ENCODE results near the gene KLHL5.
A peak's percentile ranks its signal among the peaks of the same experiment; 100 is the strongest.
"Not testable (repeated sequence)": the region's sequence is repeated elsewhere in the genome, so short reads cannot be mapped to it uniquely, and the experiment has no call there.

Gene KLHL5

GRCh38 chr4:39062094-39062769, at the start of gene KLHL5:
Gene KLHL5 (plus strand): TSS chr4:39062232. CDS start chr4:39062653, 421 bp downstream.
- no peak for DNase-seq

GRCh38 chr4:39014028-39014427, 48.0 kb upstream of the KLHL5 start:
- no peak for DNase-seq

GRCh38 chr4:39020130-39020529, 41.9 kb upstream of the KLHL5 start:
- DNase-seq, result no peak

GRCh38 chr4:39021631-39022030, 40.4 kb upstream of the KLHL5 start:
- DNase-seq, result no peak

- DNase-seq, result no peak
These were observed 39.8 kb upstream of the KLHL5 start for GRCh38 chr4:39022241-39022640.

GRCh38 chr4:39023059-39023458, 39.0 kb upstream of the KLHL5 start:
- DNase-seq, result no peak

GRCh38 chr4:39024311-39024865, 37.6 kb upstream of the KLHL5 start:
- DNase-seq, result no peak

GRCh38 chr4:39025552-39026085, 36.4 kb upstream of the KLHL5 start:
- DNase-seq, result no peak

GRCh38 chr4:39026096-39026495, 35.9 kb upstream of the KLHL5 start:
- DNase-seq, result no peak

- no peak for DNase-seq
These were observed 32.0 kb upstream of the KLHL5 start for GRCh38 chr4:39029752-39030694.

GRCh38 chr4:39030725-39031124, 31.3 kb upstream of the KLHL5 start:
- no peak for DNase-seq

GRCh38 chr4:39031590-39032020, 30.4 kb upstream of the KLHL5 start:
- not testable (repeated sequence) for DNase-seq

GRCh38 chr4:39032218-39033085, 29.6 kb upstream of the KLHL5 start, which contains the start of gene TMEM156:
Gene TMEM156 (minus strand): TSS chr4:39032409. CDS start chr4:39032313, 96 bp downstream.
- no peak for DNase-seq

- no peak for DNase-seq
These were observed 25.9 kb upstream of the KLHL5 start for GRCh38 chr4:39036172-39036571.

GRCh38 chr4:39037491-39037825, 24.6 kb upstream of the KLHL5 start:
- no peak for DNase-seq

- DNase-seq, result no peak
These were observed 24.1 kb upstream of the KLHL5 start for GRCh38 chr4:39037941-39038340.

GRCh38 chr4:39039108-39039507, 22.9 kb upstream of the KLHL5 start:
- no peak for DNase-seq

GRCh38 chr4:39042366-39042765, 19.7 kb upstream of the KLHL5 start:
- DNase-seq, result no peak

- no peak for DNase-seq
These were observed 18.8 kb upstream of the KLHL5 start for GRCh38 chr4:39043058-39043860.

GRCh38 chr4:39043861-39044363, 18.1 kb upstream of the KLHL5 start:
- no peak for DNase-seq

GRCh38 chr4:39044364-39044955, 17.6 kb upstream of the KLHL5 start:
- DNase-seq, result peak in 1 of 2 experiments; percentile 44

All from SHP77 (cell line).